Kidney glomerular epithelial cell (primary cell): ENCODE measurements around the gene CDH4.

Source experiments
- DNase-seq: peaks from one replicate; lab custom pipeline; 2025; lab: John Stamatoyannopoulos, UW

CDH4 gene

GRCh38 chr20:61583356-61583755 is 331.3 kb downstream of the CDH4 start:
- no peak for DNase-seq

DNA sequence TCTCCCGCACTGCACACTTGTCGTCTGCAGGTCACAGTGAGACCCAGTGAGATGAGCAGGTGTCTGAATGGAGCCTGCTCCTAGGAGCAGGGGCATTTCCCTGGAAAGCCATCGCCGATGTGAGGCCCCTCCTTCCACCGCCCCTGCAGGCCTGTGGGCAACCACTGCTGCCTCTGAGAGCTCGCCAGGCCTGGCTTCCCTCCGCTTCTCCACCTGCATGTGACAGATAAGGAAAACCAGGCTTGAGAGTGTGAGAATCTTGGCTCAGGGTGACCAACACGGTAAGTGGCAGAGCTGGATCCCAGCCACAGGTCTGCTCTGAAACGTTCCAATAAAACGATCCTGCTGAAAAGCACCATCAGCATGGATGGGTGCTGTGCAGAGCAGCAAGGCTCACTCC is 332.8 kb downstream of the CDH4 start:
- DNase-seq: no peak

DNA sequence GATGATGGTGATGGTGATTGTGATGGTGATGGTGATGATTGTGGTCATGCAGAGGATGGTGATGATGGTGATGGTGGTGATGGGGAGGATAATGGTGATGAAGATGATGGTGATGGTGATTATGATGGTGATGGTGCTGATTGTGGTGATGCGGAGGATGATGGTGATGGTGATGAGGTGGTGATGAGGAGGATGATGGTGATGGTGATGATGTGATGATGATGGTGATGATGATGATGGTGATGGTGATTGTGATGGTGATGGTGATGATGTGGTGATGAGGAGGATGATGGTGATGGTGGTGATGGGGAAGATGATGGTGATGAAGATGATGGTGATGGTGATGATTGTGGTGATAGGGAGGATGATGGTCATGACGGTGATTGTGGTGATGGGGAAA is 333.7 kb downstream of the CDH4 start:
- no peak for DNase-seq

GRCh38 chr20:61587036-61587435 is 335.0 kb downstream of the CDH4 start:
- DNase-seq: no peak

- no peak for DNase-seq
Measured at GRCh38 chr20:61587681-61588289, 335.7 kb downstream of the CDH4 start.

GRCh38 chr20:61588411-61589385 is 336.6 kb downstream of the CDH4 start:
- peak; percentile 43 for DNase-seq

- no peak for DNase-seq
Measured at GRCh38 chr20:61590236-61590635, 338.2 kb downstream of the CDH4 start.

DNA sequence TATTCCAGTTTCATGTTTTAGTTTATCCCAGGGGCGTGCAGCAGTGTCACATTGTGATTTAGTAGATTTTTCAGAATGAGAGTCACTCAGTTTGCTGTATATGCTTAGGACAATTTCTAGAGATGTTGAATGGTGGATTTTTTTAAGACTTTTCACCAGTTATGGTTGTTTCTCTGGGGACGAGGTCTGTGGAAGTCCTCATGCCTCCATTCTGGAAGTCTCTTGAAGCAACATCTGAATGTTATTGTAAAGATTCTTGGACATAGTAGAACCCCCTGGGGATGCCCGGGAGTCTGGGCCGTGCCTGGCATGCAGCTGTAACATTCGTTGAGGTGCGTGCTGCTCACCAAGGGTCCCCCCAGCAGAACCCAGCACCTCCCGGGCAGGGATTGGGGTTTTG is 341.5 kb downstream of the CDH4 start:
- no peak for DNase-seq

DNA sequence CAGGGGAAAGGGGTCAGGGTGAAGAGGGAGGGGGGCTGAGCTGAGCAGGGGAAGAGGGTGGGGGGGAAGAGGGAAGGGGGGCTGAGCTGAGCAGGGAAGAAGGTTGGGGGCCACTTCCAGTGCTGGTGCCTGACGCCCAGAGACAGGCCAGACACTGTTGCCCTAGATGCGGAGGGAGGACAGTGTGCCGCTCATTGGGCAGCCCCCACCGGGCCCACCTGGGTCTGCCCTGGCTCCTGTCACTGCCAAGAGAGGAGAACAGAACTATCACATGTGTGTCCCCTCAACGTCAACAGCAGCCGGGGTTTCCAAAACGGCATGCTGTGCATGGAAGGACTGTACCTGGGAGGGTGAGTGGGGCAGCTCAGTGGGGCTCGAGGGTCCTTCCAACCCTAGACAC is 342.1 kb downstream of the CDH4 start:
- DNase-seq: no peak

GRCh38 chr20:61595216-61595615 is 343.2 kb downstream of the CDH4 start:
- no peak for DNase-seq

- DNase-seq: no peak
Measured at GRCh38 chr20:61596687-61597330, 344.7 kb downstream of the CDH4 start.

GRCh38 chr20:61597996-61598395 is 345.9 kb downstream of the CDH4 start:
- no peak for DNase-seq

DNA sequence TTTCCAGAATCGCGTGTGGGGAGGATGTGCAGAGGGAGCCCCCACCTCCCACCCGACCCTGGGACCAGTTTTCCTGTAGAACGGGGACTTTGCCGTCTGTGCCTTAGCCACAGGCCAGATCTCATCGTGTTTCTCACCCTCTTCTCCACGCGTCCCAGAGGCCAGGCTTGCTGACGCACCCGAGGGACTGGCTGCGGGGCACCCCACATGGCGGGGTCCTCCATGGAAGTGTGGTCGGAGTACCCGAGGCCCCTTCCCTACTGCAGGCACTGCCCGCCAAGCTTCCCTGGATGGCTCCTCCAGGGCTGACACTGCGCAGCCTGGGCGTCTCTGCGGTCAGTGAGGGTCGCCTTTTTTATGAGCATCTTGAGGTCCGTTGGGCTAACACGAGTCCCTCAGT is 346.5 kb downstream of the CDH4 start:
- DNase-seq: no peak

DNA sequence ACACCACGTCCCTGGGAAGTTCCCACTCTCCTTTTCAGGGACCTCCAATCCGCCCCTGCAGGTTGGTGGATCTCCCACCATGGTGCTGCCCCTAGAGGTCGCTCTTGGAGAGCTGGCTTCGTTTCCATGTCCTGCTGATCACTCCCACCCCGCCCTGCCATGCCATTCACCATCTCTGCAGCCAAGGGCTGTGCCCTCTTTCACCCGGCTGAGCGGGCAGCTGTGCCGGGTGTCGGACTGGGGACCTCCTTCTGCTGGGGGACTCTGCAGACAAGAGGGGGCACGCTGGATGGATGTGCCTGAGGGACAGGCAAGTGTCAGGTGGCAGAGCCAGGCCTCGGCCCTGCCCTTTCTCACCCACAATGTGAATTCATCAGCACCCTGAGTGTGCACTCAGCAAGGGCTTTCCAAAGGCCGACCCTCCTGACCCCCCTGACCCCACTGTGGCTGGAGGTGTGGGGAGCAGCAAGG is 347.0 kb downstream of the CDH4 start:
- no peak for DNase-seq

- no peak for DNase-seq
Measured at GRCh38 chr20:61599541-61599992, 347.5 kb downstream of the CDH4 start.

DNA sequence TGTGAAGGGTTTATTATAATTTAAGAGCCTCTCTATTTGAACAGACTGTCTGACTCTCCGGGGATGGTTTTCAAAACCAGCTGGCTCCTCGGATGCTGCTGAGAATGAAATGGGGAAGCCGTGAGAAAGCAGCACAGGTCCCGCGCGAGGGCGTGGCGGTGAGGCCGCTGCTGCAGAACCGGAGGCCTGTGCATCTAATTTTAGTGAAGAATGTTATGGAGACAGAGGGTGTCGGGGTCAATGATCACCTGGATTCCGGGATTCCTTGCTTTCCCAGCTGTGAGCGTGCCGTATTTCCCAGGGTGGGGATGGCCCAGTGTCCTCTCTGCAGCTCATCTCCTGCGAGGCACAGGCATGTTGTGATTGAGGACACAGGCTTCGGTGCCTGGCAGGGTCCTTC is 348.0 kb downstream of the CDH4 start:
- no peak for DNase-seq

GRCh38 chr20:61601361-61601760 is 349.3 kb downstream of the CDH4 start:
- DNase-seq: no peak

- no peak for DNase-seq
Measured at GRCh38 chr20:61601853-61602252, 349.8 kb downstream of the CDH4 start.

GRCh38 chr20:61603715-61604114 is 351.7 kb downstream of the CDH4 start:
- no peak for DNase-seq

GRCh38 chr20:61604549-61604948 is 352.5 kb downstream of the CDH4 start:
- no peak for DNase-seq

DNA sequence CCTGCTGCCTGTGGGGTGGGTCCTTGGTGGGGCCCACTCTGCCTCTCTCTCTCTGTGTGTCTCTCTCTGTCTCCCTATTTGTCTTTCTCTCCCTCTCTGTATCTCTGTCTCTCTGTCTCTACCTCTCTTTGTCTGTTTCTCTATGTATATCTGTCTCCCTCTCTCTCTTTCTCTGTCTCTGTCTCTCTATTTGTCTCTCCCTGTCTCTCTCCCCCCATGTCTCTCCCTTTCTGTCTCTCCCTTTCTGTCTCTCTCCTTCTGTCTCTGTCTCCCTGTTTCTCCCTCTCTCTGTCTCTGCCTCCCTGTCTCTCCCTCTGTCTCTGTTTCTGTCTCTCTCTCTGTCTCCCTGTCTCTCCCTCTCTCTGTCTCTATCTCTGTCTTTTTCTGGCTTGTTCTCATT is 353.2 kb downstream of the CDH4 start:
- DNase-seq: no peak

GRCh38 chr20:61605862-61606557 is 353.9 kb downstream of the CDH4 start:
- no peak for DNase-seq
